D721Med (cell line): ENCODE results near the gene GSTP1.

ENCODE experiments used
- DNase-seq: peaks from one replicate; pipeline ENCODE4 v3.0.0; 2011; ENCODE audit warnings: low spot score; ENCODE audit not compliant: insufficient read length
- FAIRE-seq: peaks from 2 replicates; lab custom pipeline; 2011; peaks lifted over from hg19 to GRCh38; lab: Jason Lieb, UNC
- TF ChIP-seq, protein P1 (sequence below): IDR thresholded peaks from 2 replicates; pipeline ENCODE4 v1.5.1; 2012; ENCODE audit warnings: mild to moderate bottlenecking, control low read depth; ENCODE audit not compliant: insufficient read depth; ENCODE audit errors: missing control alignments

The GSTP1 gene

DNA sequence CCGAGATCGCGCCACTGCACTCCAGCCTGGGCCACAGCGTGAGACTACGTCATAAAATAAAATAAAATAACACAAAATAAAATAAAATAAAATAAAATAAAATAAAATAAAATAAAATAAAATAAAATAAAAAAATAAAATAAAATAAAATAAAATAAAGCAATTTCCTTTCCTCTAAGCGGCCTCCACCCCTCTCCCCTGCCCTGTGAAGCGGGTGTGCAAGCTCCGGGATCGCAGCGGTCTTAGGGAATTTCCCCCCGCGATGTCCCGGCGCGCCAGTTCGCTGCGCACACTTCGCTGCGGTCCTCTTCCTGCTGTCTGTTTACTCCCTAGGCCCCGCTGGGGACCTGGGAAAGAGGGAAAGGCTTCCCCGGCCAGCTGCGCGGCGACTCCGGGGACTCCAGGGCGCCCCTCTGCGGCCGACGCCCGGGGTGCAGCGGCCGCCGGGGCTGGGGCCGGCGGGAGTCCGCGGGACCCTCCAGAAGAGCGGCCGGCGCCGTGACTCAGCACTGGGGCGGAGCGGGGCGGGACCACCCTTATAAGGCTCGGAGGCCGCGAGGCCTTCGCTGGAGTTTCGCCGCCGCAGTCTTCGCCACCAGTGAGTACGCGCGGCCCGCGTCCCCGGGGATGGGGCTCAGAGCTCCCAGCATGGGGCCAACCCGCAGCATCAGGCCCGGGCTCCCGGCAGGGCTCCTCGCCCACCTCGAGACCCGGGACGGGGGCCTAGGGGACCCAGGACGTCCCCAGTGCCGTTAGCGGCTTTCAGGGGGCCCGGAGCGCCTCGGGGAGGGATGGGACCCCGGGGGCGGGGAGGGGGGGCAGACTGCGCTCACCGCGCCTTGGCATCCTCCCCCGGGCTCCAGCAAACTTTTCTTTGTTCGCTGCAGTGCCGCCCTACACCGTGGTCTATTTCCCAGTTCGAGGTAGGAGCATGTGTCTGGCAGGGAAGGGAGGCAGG is at the start of gene GSTP1:
GSTP1 (plus strand) TSS at position 566 of the 958 bp plus-strand sequence; CDS start at position 598, 32 bp downstream.
- peak; percentile 51 for DNase-seq
- FAIRE-seq: no peak

DNA sequence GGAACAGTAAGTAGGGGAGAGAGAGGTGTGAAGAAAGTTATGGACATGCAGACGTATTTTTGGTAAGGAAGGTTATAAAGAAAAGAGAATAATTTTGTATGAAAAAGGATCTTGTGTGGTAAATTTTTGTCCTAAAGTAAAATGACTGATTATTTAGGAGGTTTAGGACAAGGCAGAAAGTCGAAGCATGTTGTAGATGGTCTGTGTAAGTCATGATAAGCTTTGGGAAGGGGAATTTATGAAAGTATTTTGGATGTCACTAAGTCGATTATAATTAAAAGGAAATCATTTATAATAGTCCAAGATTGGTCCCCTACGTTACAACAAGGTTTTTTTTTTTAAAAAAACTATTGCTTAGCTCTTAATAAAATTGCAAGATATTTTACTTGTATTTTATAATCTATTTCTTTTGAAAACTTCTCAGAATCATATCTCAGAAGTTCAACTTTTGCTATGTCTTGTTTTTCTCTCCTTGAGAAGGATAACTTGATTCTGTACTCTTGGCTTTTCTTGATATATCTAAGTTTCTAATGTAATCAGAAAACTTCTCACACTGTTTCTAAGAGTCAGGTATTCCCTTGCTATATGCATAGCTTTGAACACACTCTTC is 49.4 kb upstream of the GSTP1 start:
- TF ChIP-seq, protein P1, sequence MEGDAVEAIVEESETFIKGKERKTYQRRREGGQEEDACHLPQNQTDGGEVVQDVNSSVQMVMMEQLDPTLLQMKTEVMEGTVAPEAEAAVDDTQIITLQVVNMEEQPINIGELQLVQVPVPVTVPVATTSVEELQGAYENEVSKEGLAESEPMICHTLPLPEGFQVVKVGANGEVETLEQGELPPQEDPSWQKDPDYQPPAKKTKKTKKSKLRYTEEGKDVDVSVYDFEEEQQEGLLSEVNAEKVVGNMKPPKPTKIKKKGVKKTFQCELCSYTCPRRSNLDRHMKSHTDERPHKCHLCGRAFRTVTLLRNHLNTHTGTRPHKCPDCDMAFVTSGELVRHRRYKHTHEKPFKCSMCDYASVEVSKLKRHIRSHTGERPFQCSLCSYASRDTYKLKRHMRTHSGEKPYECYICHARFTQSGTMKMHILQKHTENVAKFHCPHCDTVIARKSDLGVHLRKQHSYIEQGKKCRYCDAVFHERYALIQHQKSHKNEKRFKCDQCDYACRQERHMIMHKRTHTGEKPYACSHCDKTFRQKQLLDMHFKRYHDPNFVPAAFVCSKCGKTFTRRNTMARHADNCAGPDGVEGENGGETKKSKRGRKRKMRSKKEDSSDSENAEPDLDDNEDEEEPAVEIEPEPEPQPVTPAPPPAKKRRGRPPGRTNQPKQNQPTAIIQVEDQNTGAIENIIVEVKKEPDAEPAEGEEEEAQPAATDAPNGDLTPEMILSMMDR: no peak
- DNase-seq (no peak), FAIRE-seq (no peak)

More for the DNA sequence above, at the start of gene GSTP1:
- TF ChIP-seq, protein P1: peak; percentile 59

DNA sequence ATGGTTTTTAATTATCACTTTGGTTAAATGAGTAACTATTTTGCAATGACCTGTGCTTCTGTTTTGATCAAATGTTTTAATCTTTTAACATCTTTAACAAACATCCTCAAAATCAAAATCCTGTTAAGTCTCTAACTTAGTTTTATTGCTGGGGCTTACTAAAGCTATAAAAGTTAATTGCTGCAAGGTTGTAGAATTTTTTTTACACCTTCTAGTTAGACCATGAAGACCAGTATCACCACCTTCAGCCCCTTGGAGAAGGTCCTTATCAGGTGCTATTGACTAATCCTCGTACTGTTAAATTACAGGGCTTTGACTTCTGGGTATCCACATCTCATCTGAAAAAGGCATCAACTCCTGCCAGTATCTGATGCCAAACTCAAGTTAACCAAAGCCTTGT is 48.1 kb upstream of the GSTP1 start:
- TF ChIP-seq, protein P1: no peak
- FAIRE-seq: no peak

DNA sequence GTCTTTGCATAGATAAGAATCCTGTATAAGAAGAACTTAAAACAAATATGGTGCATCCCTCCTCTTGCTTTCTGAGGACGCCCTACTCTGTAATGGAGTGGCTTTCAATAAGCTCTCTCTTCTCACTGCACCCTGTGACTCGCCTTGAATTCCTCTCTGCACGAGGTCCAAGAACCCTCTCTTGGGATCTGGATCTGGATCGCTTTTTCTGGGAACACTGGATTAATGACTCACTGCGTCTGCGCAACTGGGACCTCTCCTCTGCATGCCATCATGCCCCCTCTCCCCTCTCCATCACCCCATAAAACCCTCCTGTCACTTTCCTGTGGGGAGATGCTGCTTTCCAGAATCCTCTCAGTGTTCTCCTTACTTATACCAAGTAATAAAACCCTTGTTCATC is 45.3 kb upstream of the GSTP1 start:
- no peak for FAIRE-seq
- TF ChIP-seq, protein P1: no peak
- no peak for DNase-seq

More for the DNA sequence above, 48.1 kb upstream of the GSTP1 start:
- no peak for DNase-seq

DNA sequence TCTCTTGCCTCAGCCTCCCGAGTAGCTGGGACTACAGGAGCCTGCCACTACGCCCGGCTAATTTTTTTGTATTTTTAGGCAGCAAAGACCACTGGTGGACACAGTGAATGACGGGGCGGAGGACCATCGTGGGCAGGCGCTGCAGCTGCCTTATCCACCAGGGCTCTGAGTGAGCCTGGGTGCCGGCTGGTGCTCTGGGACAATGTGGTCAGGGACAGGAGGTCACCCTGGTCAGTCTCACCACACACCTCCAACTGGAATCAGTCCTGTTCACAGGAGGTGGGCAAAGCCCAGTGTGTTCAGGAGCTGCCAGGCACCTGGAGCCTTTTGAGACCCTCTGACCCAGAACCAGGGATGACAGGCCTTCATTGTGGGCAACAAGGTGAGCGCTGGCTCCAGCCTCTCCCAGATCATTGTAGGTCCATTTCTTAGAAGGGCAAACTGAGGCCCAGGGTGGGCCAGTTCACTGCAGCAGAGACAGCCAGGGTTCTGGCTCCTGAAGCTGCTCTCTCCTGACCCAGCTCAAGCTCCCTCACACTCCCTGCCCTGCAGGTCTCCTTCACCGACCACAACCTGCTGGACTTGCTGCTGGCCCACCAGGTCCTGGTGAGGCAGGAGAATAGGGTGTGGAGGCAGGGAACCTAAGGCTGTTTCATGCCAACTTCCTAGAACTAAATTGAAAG is 44.6 kb upstream of the GSTP1 start:
- DNase-seq (no peak), FAIRE-seq (no peak)
- TF ChIP-seq, protein P1: no peak

DNA sequence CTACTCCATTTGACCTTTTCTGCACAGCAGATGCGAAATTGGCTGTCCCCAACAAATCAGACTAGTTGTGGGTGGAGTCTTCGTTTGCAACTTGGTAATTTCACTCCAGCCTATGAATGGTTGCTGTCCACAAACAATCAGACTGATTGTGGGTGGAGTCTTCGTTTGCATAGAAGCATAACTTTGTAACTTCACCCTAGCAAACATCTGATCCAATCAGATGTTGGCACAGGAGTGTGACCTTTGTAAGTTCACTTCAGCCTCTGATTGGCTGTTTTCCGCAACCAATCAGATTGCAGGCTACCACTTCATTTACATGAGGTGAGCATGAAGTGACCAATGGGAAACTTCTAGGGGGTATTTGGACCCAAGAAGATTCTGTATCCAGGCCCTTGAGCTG is 44.1 kb upstream of the GSTP1 start:
- no peak for DNase-seq
- no peak for FAIRE-seq
- TF ChIP-seq, protein P1: no peak
